GM18873 (cell line): ENCODE data around the gene P3H1.

Experiments used
- ATAC-seq: cut with Tn5 transposase; IDR thresholded peaks from one replicate; pipeline ENCODE4 v1.9.1; 2021; ENCODE audit warnings: mild to moderate bottlenecking, moderate library complexity, moderate number of reproducible peaks; ENCODE audit not compliant: unreplicated experiment, low FRiP score

P3H1 gene

DNA sequence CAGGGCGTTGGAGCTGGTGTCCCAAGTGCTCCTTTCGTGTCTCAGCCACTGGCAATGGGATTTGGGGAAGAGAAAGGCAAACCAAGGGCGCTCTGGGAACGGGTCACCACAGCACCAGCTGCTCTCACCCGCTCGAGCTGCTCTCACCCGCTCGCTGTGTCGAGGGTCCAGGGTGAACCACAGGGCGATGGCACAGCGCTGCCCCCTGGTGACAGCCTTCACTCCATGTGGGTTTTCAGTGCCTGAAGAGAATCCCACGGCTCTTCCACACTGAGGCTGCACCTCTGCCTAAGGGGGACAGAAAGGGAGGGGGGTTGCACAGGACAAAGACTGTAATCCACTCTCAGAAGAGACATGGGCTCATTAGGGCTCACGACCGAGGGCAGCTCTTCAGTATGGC, 19.7 kb downstream of the P3H1 start:
- no peak for ATAC-seq

DNA sequence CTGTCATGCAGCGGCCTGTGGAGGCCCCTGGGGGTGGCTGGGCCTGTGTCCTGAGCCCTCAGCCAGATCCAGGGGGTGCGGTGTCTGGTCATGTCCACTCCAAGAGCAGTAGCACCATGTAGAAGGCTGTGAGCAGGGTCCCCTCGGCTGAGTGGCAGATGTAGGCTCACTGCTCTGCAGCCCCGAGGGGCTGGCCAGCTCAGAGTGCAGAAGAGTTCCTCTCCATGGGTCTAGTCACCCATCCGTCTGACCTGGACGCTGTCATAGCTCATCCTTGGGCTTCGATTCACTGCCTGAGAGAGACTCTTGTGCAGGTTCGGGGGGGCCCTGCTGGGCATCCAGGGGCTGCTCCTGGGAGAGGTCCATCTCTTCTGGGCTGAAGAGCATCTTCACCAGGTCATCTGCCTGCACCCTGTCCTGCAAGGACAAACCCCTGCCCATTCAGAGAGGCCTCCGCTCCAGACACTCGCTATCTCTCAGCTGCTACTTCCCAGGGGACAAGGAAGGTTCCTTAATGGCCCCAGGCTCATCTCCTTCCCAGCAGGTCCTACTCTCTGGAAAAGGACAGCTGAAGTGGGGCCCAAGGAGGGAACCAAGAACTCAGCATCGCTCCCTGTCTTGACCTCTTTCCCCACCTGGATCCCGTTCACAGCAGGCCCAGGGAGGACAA, 20.3 kb downstream of the P3H1 start:
- no peak for ATAC-seq

DNA sequence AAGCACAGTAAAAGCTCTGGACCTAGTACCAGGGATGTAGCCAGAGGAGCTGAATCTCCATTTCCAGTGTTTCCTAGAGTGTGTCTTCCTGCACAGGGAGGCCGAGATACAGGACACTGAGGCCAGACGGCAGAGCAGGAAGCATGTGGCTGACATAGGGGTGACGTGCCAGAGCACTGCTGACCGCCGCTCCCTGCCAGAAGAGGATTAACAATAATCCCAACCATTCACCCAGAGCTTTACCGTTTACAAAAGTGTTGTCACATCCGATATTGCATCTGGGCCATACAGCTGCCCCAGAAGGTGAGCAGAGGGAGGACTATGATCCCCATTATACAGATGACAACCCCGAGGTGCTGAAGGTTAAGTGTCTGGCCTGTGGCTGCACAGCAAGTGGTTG, 21.0 kb downstream of the P3H1 start:
- no peak for ATAC-seq

DNA sequence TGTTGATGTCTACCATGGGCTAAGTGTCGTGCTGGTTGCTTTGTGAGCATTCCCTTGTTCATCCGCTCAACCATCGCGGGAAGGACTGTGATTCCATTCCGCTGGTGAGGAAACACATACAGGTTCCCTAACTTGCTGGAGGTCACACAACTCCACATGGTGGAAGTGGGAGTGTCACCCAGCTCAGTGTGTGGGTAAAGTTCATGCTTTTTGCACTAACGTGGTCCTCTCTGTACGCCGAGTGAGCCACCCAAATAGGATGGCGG, 22.7 kb downstream of the P3H1 start:
- no peak for ATAC-seq

DNA sequence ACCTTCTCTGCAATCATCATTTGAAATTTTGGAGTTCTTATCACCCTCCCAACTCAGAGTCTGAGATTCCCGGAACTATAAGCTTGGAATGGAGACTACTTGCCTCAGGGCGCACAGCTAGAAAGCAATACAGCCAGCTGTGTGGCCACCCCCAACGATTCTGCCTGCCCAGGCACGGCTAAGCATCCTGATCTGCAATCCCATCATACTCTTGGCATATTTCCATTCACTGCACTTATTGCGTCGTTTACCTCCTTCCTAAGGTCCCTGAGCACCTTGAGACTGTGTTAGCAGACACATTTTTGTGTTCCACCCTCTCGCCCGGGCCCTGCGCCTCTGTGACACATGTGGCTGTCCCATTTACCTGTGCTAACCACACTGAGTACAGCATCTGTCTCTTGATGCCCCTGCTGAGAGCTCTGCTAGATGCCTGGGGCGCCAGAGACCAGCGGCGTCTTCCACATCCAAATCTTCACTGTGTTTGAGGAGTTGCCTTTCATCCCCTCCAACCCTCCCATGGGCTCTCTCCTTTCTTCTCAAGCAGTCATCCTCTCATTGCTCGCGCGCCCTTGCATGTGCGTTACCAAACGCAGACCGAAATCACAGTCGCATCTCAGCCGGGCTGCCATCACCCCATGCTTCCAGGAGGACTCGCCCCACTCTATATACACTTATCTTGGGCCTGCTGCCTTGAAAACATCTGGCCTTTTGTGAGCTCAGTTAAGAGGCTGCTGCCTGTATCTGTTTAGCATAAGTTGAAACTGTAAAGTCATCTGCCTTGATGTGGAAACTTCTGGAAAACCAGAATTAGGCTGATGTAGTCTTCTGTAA, 23.3 kb downstream of the P3H1 start:
- ATAC-seq = no peak

DNA sequence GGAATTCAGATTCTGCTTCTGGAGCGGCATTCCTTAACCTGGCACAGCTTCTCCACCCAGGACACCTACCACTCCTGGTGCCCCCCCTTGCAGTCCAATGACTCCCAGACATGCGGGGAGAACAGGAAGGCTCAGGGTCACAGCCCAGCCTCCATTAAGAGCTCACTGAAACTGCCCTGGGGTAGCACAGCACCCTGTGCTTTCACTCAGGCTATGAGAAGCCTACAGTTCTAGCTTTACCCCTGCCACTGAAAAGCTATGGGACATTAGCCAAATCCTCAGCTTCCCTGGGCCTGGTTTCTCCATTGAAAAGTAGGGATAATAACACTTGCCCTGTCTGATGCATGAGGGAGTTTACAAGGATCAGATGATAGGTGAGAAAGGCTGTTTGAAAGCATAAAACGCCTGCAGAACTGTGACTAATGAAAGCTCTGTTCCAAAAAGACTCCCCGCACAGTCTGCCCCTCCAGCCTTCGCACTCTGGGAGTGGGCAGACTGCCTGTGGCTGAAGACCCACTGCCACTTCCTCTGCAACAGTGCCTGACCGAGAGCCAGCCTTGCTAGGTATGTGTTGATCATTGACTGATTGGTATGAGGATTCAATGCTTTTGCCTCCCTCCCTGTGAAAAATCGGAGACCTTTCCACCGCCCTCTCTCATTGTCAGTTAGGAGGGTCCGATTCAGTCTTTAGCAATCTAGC, 24.1 kb downstream of the P3H1 start:
- ATAC-seq = no peak

DNA sequence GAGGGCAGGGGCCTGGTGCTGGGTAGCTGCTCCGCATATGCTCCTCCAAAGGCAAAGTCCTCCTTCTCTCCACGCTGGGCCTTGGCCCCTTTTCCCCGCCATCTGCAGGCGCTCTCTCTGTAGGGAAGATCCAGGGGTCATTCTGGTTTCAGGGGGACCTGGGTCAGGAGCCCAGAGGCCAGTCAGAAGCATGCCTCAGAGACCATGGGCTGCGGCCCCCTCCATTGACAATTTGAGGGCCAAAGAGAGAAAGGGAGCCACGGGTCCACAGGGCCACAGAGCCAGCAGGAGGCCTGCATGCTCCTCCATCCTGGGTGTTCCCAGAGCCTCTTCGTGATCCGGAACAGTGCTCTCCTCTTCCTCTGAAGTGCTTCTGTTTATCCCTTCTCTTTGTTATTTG, 24.7 kb downstream of the P3H1 start:
- ATAC-seq = no peak

DNA sequence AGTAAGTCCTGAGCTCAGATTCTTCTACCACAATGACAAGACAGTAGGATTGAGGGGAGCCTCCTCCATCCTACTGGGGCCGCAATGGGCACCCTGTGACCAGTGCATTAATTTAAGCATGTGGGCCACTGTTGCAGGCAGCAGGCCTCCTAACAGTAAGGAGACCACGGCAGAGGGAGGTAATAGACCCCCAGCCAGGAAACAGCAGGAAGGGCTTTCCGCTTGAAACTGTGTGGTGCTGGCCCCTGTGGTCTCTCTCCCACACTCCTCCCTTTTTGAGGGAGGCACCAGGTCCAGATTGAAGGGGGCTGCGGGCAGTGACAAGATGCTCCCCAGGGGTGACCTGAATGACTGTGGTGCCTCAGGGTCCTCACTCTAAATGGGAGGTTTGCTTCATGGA, 25.1 kb downstream of the P3H1 start:
- no peak for ATAC-seq

DNA sequence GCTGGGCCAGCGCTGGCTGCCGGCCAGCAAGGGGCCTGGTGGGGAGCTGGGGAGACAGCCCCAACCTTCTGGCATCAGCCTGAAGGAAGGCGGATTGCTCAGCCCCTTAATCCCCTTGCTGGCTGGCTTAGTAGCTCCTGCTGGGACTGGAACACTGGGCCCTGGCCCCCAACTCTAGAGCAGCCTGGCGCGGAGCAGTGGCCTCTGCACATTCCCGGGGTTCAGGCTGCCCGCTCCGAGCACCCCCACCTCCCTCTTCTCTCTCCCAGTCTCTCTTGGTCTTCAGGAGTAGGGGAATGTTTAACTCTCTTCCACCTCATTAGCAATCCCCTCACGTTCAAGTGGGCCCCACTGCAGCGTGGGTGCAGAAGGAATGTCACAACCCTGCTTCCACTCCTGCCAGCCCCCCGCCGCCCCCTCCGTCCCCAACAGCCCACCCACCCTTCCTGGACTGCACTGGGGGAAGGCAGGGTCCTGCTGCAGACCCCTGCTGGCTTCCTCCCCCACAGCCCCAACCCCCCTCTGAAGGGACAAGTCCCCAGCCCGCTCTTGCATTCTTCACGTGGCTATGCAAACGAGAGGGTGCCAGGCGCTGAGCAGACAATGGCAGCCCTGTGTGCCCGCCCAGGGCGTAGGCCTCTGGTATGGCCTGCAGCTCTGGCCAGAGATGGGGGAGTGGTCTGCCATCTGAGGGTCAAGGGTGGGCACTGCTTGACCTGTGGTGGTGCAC, 25.8 kb downstream of the P3H1 start:
- no peak for ATAC-seq

DNA sequence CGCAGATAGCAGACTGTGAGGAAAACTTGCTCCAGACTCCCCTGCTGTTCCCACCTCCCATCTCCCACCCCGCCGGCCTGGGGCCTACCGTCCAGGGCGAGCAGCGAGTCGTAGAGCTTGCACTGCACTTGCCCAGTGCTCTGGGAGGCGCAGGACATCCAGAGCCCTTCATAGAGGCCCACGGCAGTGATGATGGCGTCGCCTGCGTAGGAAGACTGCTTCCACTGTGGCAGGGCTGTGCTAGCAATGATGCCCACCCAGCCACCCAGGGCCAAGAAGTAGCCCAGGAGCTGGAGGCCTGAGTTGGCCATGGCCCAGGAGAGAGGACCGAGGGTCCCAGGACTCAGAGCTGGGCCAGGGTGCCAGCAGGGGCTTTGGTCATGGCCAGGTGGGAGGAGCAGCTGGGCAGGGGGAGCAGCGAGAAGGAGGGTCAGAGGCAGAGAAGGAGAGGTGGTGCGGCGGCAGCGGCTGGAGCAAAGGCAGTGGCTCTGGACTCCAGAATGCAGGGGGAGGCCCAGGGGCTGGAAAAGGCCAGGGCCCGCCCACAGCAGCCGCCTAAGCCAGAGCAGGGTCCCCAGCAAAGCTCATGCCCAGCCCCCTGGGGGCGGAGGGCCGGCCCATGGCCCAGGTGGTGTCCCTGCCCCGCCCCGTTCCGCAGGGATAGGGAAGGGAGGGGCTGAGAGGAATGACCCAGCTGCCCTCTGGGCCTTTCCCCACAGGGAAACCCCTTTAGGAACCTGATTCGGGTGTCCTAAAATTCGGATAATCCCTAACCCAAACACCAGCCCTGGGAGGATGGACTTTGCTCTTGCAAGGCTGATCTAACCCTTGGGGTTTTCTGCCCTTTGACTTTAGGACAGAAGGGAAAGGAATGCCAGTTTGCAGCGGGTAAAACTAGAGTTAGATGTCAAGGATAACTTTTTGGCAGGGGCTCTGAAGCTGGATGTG, 26.8 kb downstream of the P3H1 start, which contains the start of gene CLDN19:
Gene CLDN19, minus strand, starts transcription at position 484 of the 948 bp plus-strand sequence. Its CDS starts 173 bp downstream, at position 311.
- no peak for ATAC-seq

DNA sequence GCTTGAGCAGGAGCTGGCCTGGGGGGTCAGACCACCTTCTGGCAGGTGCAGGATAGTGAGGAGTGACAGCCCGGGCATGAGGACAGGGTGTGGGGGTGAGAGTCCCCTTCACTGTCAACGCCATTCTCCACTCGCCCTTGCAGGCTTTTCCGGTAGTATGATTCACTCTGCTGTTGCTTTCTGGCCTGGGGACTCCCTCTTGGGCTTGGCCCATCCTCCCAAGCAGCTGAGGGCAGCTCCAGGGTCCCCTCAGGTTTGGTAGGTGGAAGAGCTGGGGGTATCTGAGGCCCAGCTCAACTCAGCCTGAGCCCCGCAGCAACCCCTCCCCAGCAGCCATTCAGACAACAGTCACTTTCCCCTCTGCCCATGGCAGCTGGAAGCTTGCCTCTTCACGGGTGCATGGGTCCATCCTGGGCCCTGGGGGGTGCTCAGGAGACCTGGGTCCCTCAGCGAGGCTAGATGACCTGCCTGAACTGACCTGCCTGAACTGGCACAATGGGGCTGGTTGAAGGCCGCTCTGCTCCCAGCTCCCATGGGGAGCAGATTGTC, 28.1 kb downstream of the P3H1 start:
- no peak for ATAC-seq

DNA sequence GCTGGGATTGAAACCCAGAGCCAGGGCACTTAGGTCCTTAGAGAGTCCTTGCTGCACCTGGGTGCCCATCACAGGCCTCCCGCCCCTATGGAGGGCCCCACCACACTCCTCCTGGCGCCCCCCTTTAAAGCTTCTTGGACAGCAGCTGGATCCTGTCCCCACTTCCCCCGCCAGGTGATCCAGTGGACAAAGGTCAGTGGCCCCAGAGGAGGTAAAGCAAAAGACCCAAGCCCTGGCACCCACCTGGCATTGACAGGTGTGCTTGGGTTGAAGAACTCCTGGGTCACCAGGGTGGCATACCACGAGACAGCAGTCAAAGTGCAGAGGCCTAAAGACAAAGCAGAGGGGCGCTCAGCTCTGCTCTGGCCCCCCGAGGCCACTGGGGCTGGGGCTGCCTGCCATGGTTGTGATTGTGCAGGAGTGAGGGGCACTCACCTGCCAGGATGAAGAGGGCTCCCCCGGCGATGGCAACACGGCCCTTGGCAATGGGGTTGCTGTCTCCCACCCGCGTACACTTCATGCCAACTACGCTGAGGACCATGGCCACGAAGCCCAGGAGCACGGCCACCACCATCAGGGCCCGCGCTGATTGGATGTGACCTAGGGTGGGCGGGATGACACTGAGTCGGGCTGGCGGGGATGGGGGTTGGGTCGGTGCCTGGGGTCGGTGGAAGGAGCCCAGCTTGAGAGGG, 28.7 kb downstream of the P3H1 start:
- ATAC-seq = no peak

DNA sequence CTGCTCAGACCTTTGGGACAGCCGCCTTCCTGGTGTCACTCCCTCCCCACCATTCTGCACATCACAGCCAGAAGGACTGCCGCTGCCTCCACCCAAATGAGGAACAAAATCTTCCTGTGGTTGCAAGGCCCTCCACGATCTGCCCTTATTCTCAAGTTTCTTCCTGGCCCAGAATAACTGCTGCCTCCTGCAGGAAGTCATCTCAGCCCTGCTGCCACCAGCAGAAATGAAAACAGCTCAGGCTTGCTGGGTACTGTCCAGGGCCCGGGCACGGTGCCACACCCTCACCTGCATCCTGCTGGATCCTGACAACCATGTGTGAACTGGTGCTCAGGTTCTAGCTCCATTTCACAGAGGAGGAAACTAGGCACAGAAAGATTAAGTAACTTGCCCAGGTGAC, 29.6 kb downstream of the P3H1 start:
- no peak for ATAC-seq

DNA sequence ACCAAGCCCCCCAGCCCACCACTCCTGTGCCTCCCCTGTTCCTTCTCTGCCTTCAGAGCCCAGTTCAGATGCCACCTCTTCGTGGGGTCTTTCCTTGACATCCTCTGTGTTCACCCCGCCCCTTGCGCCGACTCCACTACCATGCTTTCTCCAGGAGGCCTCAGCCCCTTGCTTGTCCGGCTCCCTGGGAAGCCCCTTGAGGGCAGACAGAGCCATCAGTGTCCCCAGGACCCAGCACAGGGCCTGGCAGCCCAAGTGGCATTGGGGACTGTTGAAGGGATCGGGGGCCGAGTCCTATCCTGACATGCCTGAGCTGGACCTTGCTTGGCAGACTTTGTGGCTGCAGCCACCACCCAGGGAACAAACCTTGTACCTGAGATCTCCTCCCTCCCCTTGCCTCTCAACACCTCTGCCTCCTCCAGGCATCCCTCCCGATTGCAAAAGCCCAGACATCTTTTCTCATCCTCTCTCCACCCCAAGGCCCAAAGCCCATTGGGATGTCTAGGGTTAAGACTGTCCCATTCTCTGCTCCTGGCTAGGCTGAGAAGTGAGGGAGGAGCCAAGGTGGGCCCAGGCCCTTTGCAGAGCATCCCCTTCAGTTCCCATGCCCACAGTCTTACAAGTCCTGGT, 30.1 kb downstream of the P3H1 start:
- ATAC-seq = no peak

DNA sequence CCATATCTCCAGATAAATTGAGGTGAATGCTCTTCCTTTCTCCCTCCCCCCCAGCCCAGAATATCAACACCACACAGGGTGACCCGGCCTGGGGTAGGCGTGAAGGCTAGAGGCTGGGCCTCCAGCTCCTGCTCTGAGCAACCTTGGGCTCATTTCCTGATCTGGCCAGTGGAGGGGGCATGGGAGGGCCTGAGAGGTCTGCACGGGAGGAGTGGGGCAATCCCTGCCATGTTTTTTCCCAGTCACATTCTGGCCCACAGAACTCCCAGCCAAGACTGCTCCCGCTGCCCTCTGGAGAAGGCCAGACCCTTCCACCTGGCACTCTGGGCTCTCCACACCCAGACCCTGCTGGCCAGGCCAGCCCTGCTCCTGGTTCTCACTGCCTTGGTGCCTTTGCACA, 30.7 kb downstream of the P3H1 start:
- ATAC-seq = no peak

DNA sequence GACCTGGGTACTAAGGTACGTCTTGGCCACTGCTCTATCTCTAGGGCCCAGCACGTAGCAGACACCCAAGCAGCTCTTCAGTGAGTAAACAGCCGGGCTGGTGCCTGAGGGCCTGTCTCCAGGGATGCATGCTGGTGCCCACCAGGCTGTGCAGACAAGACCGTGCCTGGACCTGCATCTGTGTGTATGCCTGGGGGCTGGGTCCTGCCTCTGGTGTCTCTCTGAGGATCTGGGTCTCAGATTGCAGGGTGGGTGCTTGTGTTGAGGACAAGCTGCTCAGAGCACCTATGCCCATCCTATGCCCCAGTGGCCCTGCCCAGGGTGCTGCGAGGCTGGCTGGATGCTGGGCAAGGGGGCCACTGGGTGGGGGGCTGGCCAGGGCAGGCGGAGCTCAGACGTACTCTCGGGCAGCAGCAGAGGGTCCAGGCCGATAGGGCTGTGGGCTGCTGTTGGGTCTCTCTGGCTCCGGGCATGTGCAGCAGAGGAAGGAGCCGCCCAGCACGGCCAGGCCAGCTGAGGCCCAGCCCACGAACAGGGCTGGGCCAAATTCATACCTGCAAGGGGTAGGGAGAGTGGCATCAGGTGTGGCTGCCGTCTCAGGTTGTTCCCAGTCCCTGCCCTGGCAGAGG, 31.2 kb downstream of the P3H1 start:
- ATAC-seq = no peak

DNA sequence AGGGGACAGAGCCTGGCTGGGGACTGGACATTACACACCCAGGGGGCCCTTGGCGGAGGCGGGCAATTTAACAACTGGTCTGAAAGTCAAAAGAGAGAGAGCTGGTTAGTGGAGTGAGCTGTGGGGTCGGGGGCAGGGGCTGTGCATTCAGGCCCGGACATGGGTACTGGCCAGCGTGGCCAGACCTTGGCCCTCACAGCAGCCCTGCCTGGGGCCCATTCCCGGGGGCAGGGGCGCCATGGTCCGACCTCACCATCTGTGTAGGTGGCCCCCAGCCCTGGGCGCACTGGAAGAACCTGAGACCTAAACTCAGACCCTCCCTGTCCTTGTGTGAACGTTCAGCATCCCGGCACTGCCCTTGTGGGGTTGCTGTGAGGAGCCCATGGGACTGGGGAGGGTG, 31.8 kb downstream of the P3H1 start:
- no peak for ATAC-seq
